Lower leg skin (tissue), 4 donors: ENCODE data around the gene JAG1. TPM values are rescaled to one million over a fixed set of nuclear protein-coding genes. Genes with fewer than 3 reads are reported as not detected.

ENCODE experiments used
- DNase-seq, 2 donors: peaks; one replicate each; pipeline ENCODE4 v3.0.0-alpha.2; 2019; ENCODE audit warnings: low spot score in 2 of 2
- H3K4me3 ChIP-seq: fragments of 200-600 bp; sonication (generic); 2 replicates; pipeline ENCODE4 v1.5.1; 2017; ENCODE audit warnings: mild to moderate bottlenecking, low read depth; ENCODE audit not compliant: poor library complexity, severe bottlenecking
- POLR2A ChIP-seq, 2 donors: fragments of 450-650 bp; IDR thresholded peaks; one replicate each; pipeline ENCODE4 v1.6.1; 2016 to 2017; ENCODE audit warnings: antibody characterized with exemption in 2 of 2, mild to moderate bottlenecking in 1 of 2, moderate library complexity in 1 of 2
- WGBS, 2 donors: methylation state at CpG; one replicate each; pipeline ENCODE4 v1.1.5; 2018; 5-methylcytosine and 5-hydroxymethylcytosine counted together
- intact Hi-C: fragments of 100-400 bp; cut with DNase I; formaldehyde crosslinking; loops from one replicate; pipeline ENCODE4 v1.15.0; 2023; ENCODE audit warnings: low total_unique reads
- total RNA-seq, 4 donors: library from RNA; depleted of rRNA; stranded (reverse); fragments of >200 nt; gene quantifications; one replicate each; pipeline ENCODE4 v1.1.0, GENCODE V29; 2016
- TF ChIP-seq, protein P1 (sequence below), 3 donors: fragments of 450-650 bp; IDR thresholded peaks; one replicate each; pipeline ENCODE4 v1.5.1; 2016; ENCODE audit warnings: antibody characterized with exemption in 3 of 3, mild to moderate bottlenecking in 3 of 3, moderate library complexity in 2 of 3

Gene JAG1
- total RNA-seq, 4 donors from 2014 or later = 145 to 238 (median 186) TPM

DNA sequence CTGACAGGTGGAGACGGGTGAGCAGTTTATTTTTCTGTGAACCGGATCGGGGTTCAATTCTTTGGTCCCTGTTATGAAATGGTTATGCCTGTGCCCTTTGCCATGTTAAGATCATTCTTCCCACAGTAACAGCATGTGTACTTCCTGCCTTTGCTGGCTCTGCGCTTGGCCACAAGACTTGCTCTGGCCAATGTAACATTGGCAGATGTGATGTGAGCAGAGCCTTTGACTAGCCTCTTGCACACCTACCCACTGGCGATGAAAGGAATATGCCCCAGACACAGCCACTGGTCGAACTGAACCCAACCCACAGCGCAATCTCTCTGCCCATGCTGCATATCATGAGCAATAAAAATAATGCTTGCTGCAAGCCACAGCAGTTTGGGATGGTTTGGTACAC is 31.9 kb downstream of the JAG1 start:
- no peak for DNase-seq
- WGBS, 2 donors = 84% methylated on average over 7 of the region's 7 CpGs
- no peak overlapping the region for H3K4me3 ChIP-seq
- TF ChIP-seq, protein P1, sequence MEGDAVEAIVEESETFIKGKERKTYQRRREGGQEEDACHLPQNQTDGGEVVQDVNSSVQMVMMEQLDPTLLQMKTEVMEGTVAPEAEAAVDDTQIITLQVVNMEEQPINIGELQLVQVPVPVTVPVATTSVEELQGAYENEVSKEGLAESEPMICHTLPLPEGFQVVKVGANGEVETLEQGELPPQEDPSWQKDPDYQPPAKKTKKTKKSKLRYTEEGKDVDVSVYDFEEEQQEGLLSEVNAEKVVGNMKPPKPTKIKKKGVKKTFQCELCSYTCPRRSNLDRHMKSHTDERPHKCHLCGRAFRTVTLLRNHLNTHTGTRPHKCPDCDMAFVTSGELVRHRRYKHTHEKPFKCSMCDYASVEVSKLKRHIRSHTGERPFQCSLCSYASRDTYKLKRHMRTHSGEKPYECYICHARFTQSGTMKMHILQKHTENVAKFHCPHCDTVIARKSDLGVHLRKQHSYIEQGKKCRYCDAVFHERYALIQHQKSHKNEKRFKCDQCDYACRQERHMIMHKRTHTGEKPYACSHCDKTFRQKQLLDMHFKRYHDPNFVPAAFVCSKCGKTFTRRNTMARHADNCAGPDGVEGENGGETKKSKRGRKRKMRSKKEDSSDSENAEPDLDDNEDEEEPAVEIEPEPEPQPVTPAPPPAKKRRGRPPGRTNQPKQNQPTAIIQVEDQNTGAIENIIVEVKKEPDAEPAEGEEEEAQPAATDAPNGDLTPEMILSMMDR (IDR thresholded peaks at IDR 0.05) = no peak
- TF ChIP-seq POLR2A (IDR thresholded peaks at IDR 0.05) = no peak
- intact Hi-C loops = no loop called here

DNA sequence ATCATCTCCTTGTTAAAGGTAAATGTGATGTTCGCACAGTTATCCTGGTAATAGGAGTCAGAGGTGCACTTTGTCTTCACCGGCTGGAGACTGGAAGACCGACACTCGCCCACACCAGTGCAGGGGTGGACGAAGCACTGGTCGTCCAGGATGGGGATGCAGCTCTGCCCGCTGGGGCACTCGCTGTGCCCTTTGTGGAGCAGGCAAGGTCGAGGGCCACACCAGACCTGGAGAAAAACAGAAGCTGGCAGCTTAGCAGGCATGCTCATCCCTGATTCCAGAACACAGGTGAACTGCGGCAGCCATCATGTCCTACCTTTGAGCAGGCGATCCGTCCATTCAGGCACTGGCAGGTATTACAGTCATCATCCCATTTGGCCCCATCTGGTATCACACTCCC is 32.3 kb downstream of the JAG1 start:
- intact Hi-C loops = no loop called here
- TF ChIP-seq, protein P1 (IDR thresholded peaks at IDR 0.05) = no peak
- no peak for TF ChIP-seq POLR2A (IDR thresholded peaks at IDR 0.05)
- H3K4me3 ChIP-seq = no peak overlapping the region
- no peak for DNase-seq
- 82 to 89% methylated on average over 9 to 12 of the region's 12 CpGs for WGBS, 2 donors

DNA sequence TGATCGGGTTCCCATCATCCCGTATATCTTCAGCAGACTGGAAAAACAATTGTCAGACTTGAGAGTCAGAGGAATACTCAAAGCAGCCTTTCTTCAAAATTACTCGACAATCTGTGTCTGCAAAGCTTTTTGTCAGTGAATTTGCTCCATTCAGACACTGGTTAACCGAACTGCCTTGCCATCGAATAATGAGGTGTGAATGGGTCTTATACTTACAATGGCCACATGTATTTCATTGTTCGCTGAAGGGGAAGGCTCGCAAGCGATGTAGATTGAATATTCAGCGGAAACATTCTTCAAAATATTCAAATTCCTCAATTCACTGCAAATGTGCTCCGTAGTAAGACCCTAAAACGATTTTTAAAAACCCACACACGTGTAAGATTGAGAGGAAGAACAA is 32.9 kb downstream of the JAG1 start:
- TF ChIP-seq, protein P1 (IDR thresholded peaks at IDR 0.05) = no peak
- no peak for TF ChIP-seq POLR2A (IDR thresholded peaks at IDR 0.05)
- H3K4me3 ChIP-seq = no peak overlapping the region
- DNase-seq = no peak
- intact Hi-C loops = no loop called here
- 89 to 90% methylated on average over 12 of the region's 12 CpGs for WGBS, 2 donors

DNA sequence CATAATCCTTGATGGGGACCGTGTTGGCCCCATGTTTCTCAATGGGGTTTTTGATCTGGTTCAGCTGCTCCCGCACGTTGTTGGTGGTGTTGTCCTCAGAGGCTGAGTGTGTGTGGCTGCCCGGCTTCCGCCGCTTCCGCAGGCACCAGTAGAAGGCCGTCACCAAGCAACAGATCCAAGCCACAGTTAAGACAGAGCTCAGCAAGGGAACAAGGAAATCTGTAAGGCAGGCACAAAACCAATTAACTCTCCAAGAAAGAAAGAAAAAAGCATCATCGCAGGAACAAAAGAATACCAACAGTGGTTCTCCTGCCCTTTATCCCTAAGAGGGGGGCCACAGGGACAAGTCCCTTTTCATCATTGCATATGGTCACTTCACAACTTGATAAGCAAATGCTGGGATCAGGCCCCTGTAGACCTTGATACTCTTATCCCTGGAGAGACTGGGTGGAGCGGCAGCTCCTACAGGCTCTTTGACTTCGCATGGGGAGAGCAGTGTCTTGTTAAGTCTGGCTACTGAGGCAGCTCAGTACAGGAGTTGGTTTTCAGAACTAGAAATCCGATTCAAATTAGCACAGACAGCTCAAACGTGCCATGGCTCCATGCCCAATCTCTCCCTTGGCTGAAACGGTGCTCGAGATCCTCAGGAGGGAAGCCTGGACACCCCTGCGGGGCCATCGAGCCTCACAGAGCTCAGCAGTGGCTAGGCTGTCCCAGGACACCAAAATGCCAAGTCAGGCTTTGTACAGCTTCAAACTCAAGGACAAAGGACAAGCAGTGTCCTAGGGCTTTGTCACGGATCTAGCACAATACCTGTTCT is 33.9 kb downstream of the JAG1 start:
- no peak overlapping the region for H3K4me3 ChIP-seq
- TF ChIP-seq, protein P1 (IDR thresholded peaks at IDR 0.05) = no peak
- TF ChIP-seq POLR2A (IDR thresholded peaks at IDR 0.05) = no peak
- intact Hi-C loops = no loop called here
- 67 to 69% methylated on average over 18 of the region's 18 CpGs for WGBS, 2 donors
- DNase-seq = peak in 1 of 2 donors; percentile 66

DNA sequence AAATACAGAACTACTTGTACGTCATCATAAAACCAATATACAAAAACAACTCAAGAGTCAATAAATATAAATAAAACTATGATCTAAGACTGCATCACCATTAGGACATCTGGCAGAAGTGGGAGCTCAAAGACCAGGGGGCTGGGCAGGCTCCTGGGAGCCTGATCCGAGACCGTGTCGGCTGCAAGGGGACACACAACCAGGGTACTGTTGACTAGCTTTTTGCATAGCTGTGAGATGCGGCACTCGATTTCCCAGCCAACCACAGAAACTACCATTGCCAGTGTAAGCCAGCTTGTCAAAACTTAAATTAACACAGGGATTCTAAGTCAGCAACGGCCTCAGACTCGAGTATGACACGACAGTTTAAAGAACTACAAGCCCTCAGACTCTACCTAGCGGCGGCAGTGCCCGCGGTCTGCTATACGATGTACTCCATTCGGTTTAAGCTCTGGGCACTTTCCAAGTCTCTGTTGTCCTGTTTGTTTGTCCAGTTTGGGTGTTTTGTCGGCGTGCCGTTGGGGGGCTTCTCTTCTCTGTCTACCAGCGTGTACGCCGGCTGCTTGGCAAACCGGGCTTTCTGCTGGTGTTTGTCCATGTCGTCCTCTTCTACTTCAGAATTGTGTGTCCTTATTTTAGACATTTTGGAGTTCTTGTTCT is 34.6 kb downstream of the JAG1 start:
- H3K4me3 ChIP-seq = no peak overlapping the region
- intact Hi-C loops = no loop called here
- DNase-seq = peak in 1 of 2 donors; percentile 80
- TF ChIP-seq POLR2A (IDR thresholded peaks at IDR 0.05) = no peak
- TF ChIP-seq, protein P1 (IDR thresholded peaks at IDR 0.05) = no peak
- WGBS, 2 donors = 82 to 84% methylated on average over 23 of the region's 23 CpGs
